Lower lobe of right lung (tissue), 2 donors: ENCODE results near the gene EYA2. TPM values are rescaled to one million over a fixed set of nuclear protein-coding genes. Genes with fewer than 3 reads are reported as not detected.
A peak's percentile ranks its signal among the peaks of the same experiment; 100 is the strongest.

Source experiments
- ATAC-seq, 2 donors: fragments of 200-7000 bp; cut with Tn5 transposase; one replicate each; pipeline ENCODE4 v1.9.1; 2020 to 2022; ENCODE audit warnings: mild to moderate bottlenecking in 2 of 2, moderate library complexity in 2 of 2
- DNase-seq: peaks from one replicate; pipeline ENCODE4 v3.0.0-alpha.2; 2020
- H3K27ac ChIP-seq: fragments of 200-600 bp; one replicate; pipeline ENCODE4 v1.8.0; 2022
- H3K27me3 ChIP-seq: fragments of 200-600 bp; one replicate; pipeline ENCODE4 v1.8.0; 2022; ENCODE audit warnings: low read depth
- H3K36me3 ChIP-seq: fragments of 200-600 bp; one replicate; pipeline ENCODE4 v1.8.0; 2022; ENCODE audit warnings: mild to moderate bottlenecking
- H3K4me1 ChIP-seq: fragments of 200-600 bp; one replicate; pipeline ENCODE4 v1.8.0; 2022
- H3K4me3 ChIP-seq: fragments of 200-600 bp; one replicate; pipeline ENCODE4 v1.8.0; 2022; ENCODE audit warnings: mild to moderate bottlenecking
- H3K9me3 ChIP-seq: fragments of 200-600 bp; one replicate; pipeline ENCODE4 v1.8.0; 2022
- CTCF ChIP-seq: fragments of 200-600 bp; IDR thresholded peaks from one replicate; pipeline ENCODE4 v1.8.0; 2022; ENCODE audit warnings: antibody characterized with exemption, mild to moderate bottlenecking
- intact Hi-C: fragments of 100-400 bp; cut with DNase I; formaldehyde crosslinking; loops from one replicate; pipeline ENCODE4 v1.11.0; 2022
- total RNA-seq: library from RNA; stranded (reverse); fragmentation: NEBNext Ultra II Directional; extraction: Animal tissue kit (Norgen Biotek cat#: 25700); gene quantifications from one replicate; pipeline ENCODE4 v1.2.1, GENCODE V29; 2021
- donor health status: DM: no; HTN: yes; CAD: no; lungs with severe emphysema.

EYA2 gene
- total RNA-seq, 1 donor from 2014 or later = 3.5 TPM

GRCh38 chr20:47099825-47100441, 205.3 kb downstream of the EYA2 start:
- DNase-seq (no peak), ATAC-seq (peak in 1 of 2 donors; percentile 17)
- Histone ChIP-seq H3K36me3 (no peaks in the 10 kb centered on the region), H3K4me1 (no peaks in the 10 kb centered on the region), H3K4me3 (no peak overlapping the region), H3K9me3 (peaks cover 14% of the 10 kb centered on the region), H3K27me3 (no peaks in the 10 kb centered on the region), H3K27ac (no peak overlapping the region)
- no peak for TF ChIP-seq CTCF
- intact Hi-C loops = no loop called here

- ATAC-seq = no peak
- no peaks in the 10 kb centered on the region for H3K4me1 ChIP-seq
- H3K9me3 ChIP-seq = peaks cover 8% of the 10 kb centered on the region
- H3K27me3 ChIP-seq = no peaks in the 10 kb centered on the region
- H3K4me3 ChIP-seq = no peak overlapping the region
- intact Hi-C loops = no loop called here
- no peak for TF ChIP-seq CTCF
- DNase-seq = no peak
- H3K36me3 ChIP-seq = no peaks in the 10 kb centered on the region
- no peak overlapping the region for H3K27ac ChIP-seq
Observed at GRCh38 chr20:47102629-47103028, 208.0 kb downstream of the EYA2 start.

GRCh38 chr20:47106786-47107185, 212.1 kb downstream of the EYA2 start:
- DNase-seq (no peak), ATAC-seq (no peak)
- Histone ChIP-seq H3K4me3 (no peak overlapping the region), H3K27me3 (no peaks in the 10 kb centered on the region), H3K4me1 (no peaks in the 10 kb centered on the region), H3K9me3 (peaks cover 7% of the 10 kb centered on the region), H3K27ac (no peak overlapping the region), H3K36me3 (no peaks in the 10 kb centered on the region)
- intact Hi-C loops = no loop called here
- TF ChIP-seq CTCF = no peak

GRCh38 chr20:47108994-47109393, 214.4 kb downstream of the EYA2 start:
- Histone ChIP-seq H3K4me1 (no peaks in the 10 kb centered on the region), H3K27ac (no peak overlapping the region), H3K9me3 (peaks cover 6% of the 10 kb centered on the region), H3K27me3 (no peaks in the 10 kb centered on the region), H3K4me3 (no peak overlapping the region), H3K36me3 (no peaks in the 10 kb centered on the region)
- no peak for TF ChIP-seq CTCF
- ATAC-seq (no peak), DNase-seq (no peak)
- intact Hi-C loops = no loop called here

GRCh38 chr20:47110819-47111218, 216.2 kb downstream of the EYA2 start:
- DNase-seq = no peak
- H3K9me3 ChIP-seq = peaks cover 6% of the 10 kb centered on the region
- H3K4me3 ChIP-seq = no peak overlapping the region
- TF ChIP-seq CTCF = no peak
- no peaks in the 10 kb centered on the region for H3K36me3 ChIP-seq
- H3K27me3 ChIP-seq = no peaks in the 10 kb centered on the region
- no peaks in the 10 kb centered on the region for H3K4me1 ChIP-seq
- H3K27ac ChIP-seq = no peak overlapping the region
- intact Hi-C loops = no loop called here
- ATAC-seq = no peak

GRCh38 chr20:47111576-47111975, 216.9 kb downstream of the EYA2 start:
- intact Hi-C loops = no loop called here
- no peak overlapping the region for H3K4me3 ChIP-seq
- DNase-seq (no peak), ATAC-seq (no peak)
- no peak for TF ChIP-seq CTCF
- H3K4me1 ChIP-seq = no peaks in the 10 kb centered on the region
- no peak overlapping the region for H3K27ac ChIP-seq
- H3K27me3 ChIP-seq = no peaks in the 10 kb centered on the region
- H3K36me3 ChIP-seq = no peaks in the 10 kb centered on the region
- peaks cover 6% of the 10 kb centered on the region for H3K9me3 ChIP-seq
